Esophagus muscularis mucosa (tissue), 4 donors: ENCODE results near the gene SDK1. TPM values are rescaled to one million over a fixed set of nuclear protein-coding genes. Genes with fewer than 3 reads are reported as not detected.
A peak's percentile ranks its signal among the peaks of the same experiment; 100 is the strongest.

Experiments
- DNase-seq: peaks from one replicate; pipeline ENCODE4 v3.0.0-alpha.2; 2017; ENCODE audit errors: extremely low spot score
- H3K27ac ChIP-seq, 4 donors: fragments of 200-600 bp; sonication (generic); replicated peaks in 1 of 4; 1 replicate in 3 of 4; 2 replicates in 1 of 4; pipeline ENCODE4 v1.5.1; 2016 to 2019; ENCODE audit warnings: mild to moderate bottlenecking in 1 of 4
- H3K27me3 ChIP-seq, 4 donors: fragments of 200-600 bp; sonication (generic); one replicate each; pipeline versions ENCODE4 v1.5.1 to v1.6.0; 2016 to 2019
- H3K36me3 ChIP-seq, 4 donors: fragments of 200-600 bp; sonication (generic); one replicate each; pipeline ENCODE4 v1.5.1; 2016 to 2019
- H3K4me1 ChIP-seq, 4 donors: fragments of 200-600 bp; sonication (generic); one replicate each; pipeline ENCODE4 v1.5.1; 2016 to 2019
- H3K4me3 ChIP-seq, 4 donors: fragments of 200-600 bp; sonication (generic); 1 replicate in 2 of 4; 2 replicates in 2 of 4; pipeline ENCODE4 v1.5.1; 2016 to 2019; ENCODE audit warnings: mild to moderate bottlenecking in 4 of 4, moderate library complexity in 1 of 4
- H3K9me3 ChIP-seq, 4 donors: fragments of 200-600 bp; sonication (generic); 1 replicate in 3 of 4; 2 replicates in 1 of 4; pipeline ENCODE4 v1.5.1; 2016 to 2019
- CTCF ChIP-seq, 3 experiments: fragments of 200-600 bp in 2 of 3; fragments of 450-650 bp in 1 of 3; sonication (generic) in 2 of 3; IDR thresholded peaks; one replicate each; pipeline ENCODE4 v1.5.1; 2017 to 2019; ENCODE audit warnings: antibody characterized with exemption in 3 of 3, mild to moderate bottlenecking in 2 of 3, moderate library complexity in 1 of 3
- EP300 ChIP-seq: sonication (generic); formaldehyde crosslinking; IDR thresholded peaks from one replicate; pipeline ENCODE4 v1.6.1; 2017; ENCODE audit warnings: antibody characterized with exemption
- POLR2A ChIP-seq: fragments of 450-650 bp; IDR thresholded peaks from one replicate; pipeline ENCODE4 v1.6.1; 2017; ENCODE audit warnings: antibody characterized with exemption, moderate library complexity, mild to moderate bottlenecking, low read depth
- POLR2AphosphoS5 ChIP-seq, 2 donors: sonication (generic); formaldehyde crosslinking; IDR thresholded peaks; one replicate each; pipeline ENCODE4 v1.6.1; 2017; ENCODE audit warnings: antibody characterized with exemption in 2 of 2
- WGBS: methylation state at CpG from one replicate; pipeline ENCODE4 v1.1.5; 2018; 5-methylcytosine and 5-hydroxymethylcytosine counted together
- intact Hi-C: fragments of 100-400 bp; cut with DNase I; formaldehyde crosslinking; loops from one replicate; pipeline ENCODE4 v1.15.1; 2023
- total RNA-seq, 4 donors: library from RNA; depleted of rRNA; stranded (reverse); fragments of >200 nt; gene quantifications; one replicate each; pipeline versions ENCODE4 v1.1.0 to v1.2.1, GENCODE V29; 2016

SDK1 gene
- total RNA-seq, 4 donors from 2014 or later: 7.8 to 18.6 (median 12.0) TPM

DNA sequence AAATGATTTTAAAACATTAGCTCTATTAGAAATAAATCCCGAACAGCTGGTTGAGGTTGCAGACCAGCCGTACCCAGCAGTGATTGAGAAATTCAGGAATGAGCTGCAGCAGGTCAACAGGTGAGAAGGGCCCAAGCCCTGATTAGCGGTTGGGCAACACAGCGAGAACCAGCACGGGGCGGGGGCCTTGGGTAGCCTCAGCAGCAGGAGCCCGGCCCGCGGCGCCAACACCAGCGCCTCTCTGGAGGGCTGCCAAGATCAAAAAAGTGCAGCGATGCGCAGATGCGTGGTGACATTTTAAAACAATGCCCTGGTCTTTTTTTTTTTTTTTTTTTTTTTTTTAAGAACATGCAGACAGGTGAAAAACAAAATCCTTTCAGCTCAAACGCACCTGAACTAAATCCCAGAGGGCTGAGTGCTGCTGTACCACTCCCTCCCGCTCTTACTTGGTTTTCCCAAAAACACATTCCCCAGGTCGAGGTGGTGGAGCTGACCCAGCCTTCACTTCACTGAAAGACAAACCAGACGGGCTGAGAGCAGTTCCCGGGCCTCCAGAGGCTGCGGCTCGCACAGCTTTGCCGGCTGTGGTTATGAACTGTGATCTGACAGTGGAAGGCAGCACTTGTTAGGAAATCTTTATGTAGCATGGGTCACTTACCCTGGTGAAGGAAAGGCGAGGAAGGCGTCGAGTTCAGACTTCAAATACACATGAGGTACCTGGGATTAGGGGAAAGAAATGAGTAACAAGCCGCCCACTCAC lies 579.4 kb downstream of the SDK1 start:
- intact Hi-C loops: no loop called here
- no peak overlapping the region for H3K27ac ChIP-seq
- TF ChIP-seq POLR2A (no peak), EP300 (no peak), POLR2AphosphoS5 (IDR thresholded peaks at IDR 0.05) (no peak), CTCF (IDR thresholded peaks at IDR 0.05) (no peak)
- H3K9me3 ChIP-seq: no peaks in the 10 kb centered on the region
- H3K36me3 ChIP-seq: no peaks in the 10 kb centered on the region
- H3K4me1 ChIP-seq: no peaks in the 10 kb centered on the region
- WGBS: 82% methylated on average over 26 of the region's 26 CpGs
- DNase-seq: peak; percentile 74
- peaks cover 0 to 3% (median 0%) of the 10 kb centered on the region in 4 donors for H3K27me3 ChIP-seq
- no peak overlapping the region for H3K4me3 ChIP-seq

DNA sequence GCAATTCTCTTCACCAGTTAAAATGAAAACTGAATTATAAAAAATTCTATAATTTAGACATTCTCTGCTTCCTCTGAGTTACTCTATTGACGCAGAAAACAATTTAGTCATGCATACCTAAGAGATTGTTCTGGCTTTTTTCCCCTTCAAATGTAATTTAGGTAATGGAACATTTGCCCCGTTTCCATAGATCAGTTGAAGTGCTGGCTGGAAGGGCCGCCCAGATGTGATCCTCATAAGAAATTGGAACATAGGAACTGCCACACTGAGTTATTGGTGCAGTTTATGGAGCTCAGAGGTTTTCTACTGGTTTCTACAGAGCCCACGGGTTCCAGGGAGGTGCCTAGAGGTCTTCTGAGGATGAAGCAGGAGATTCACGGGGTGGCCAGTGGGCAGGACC lies 581.7 kb downstream of the SDK1 start:
- Histone ChIP-seq H3K27ac (no peak overlapping the region), H3K4me1 (no peaks in the 10 kb centered on the region), H3K27me3 (peaks cover 0 to 3% (median 0%) of the 10 kb centered on the region in 4 donors), H3K4me3 (no peak overlapping the region), H3K36me3 (no peaks in the 10 kb centered on the region), H3K9me3 (no peaks in the 10 kb centered on the region)
- no peak for DNase-seq
- no peak for TF ChIP-seq POLR2AphosphoS5 (IDR thresholded peaks at IDR 0.05)
- no peak for TF ChIP-seq EP300
- TF ChIP-seq POLR2A: no peak
- no peak for TF ChIP-seq CTCF (IDR thresholded peaks at IDR 0.05)
- intact Hi-C loops: no loop called here
- 76% methylated on average over 5 of the region's 5 CpGs for WGBS

DNA sequence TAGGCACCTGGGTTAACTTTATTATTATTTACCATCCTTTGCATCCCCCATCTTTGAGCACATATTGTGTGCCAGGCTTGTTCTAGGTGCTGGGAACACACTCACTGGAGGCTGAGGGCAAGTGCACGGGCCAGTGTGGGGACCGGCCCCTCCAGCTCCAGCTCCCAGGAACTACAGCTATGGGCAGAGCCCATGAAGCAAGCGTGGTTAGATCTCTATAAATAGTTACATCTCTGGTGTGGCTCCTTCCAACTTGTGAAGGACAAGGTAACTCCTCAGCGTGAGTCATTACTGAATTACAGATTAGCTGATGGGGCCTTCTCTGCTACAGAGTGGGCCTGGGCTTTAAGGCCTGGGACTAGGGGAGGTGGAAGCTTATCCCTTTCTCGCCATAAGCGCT lies 583.5 kb downstream of the SDK1 start:
- 82% methylated on average over 5 of the region's 6 CpGs for WGBS

GRCh38 chr7:3887096-3887690 lies 586.1 kb downstream of the SDK1 start:
- H3K36me3 ChIP-seq: no peaks in the 10 kb centered on the region
- DNase-seq: peak; percentile 90
- no peaks in the 10 kb centered on the region for H3K9me3 ChIP-seq
- 79% methylated on average over 4 of the region's 4 CpGs for WGBS
- TF ChIP-seq CTCF (IDR thresholded peaks at IDR 0.05) (no peak), EP300 (no peak), POLR2AphosphoS5 (IDR thresholded peaks at IDR 0.05) (no peak), POLR2A (no peak)
- H3K27me3 ChIP-seq: peaks cover 0 to under 1% (median 0%) of the 10 kb centered on the region in 4 donors
- intact Hi-C loops: no loop called here
- peaks cover 0 to 3% (median 0%) of the 10 kb centered on the region in 4 donors for H3K4me1 ChIP-seq
- H3K27ac ChIP-seq: peak overlapping the region in 1 of 4 donors; percentile 16
- H3K4me3 ChIP-seq: no peak overlapping the region

More for the DNA sequence above, 583.5 kb downstream of the SDK1 start:
- Histone ChIP-seq H3K27ac (no peak overlapping the region), H3K36me3 (no peaks in the 10 kb centered on the region), H3K9me3 (no peaks in the 10 kb centered on the region), H3K27me3 (peaks cover 0 to 3% (median 0%) of the 10 kb centered on the region in 4 donors), H3K4me3 (no peak overlapping the region), H3K4me1 (no peaks in the 10 kb centered on the region)
- intact Hi-C loops: no loop called here
- no peak for DNase-seq
- TF ChIP-seq POLR2A (no peak), POLR2AphosphoS5 (IDR thresholded peaks at IDR 0.05) (no peak), EP300 (no peak), CTCF (IDR thresholded peaks at IDR 0.05) (no peak)
